HEK293T (cell line): ENCODE measurements around the gene FRG2C.
A peak's percentile ranks its signal among the peaks of the same experiment; 100 is the strongest.
"Not testable (repeated sequence)": the region's sequence is repeated elsewhere in the genome, so short reads cannot be mapped to it uniquely, and the experiment has no call there.

Experiments
- CTCF ChIA-PET: fragments of 350-600 bp; formaldehyde crosslinking; extraction: SDS; loops from one replicate; lab custom pipeline; 2021; ENCODE audit warnings: antibody characterized with exemption, inconsistent platforms; lab: Yijun Ruan, JAX
- POLR2A ChIA-PET: fragments of 350-600 bp; formaldehyde crosslinking; extraction: SDS; loops from one replicate; lab custom pipeline; 2020; ENCODE audit warnings: antibody characterized with exemption, inconsistent platforms; lab: Yijun Ruan, JAX
- DNase-seq: peaks from one replicate; pipeline ENCODE4 v3.0.0; 2012; ENCODE audit warnings: mixed read lengths; ENCODE audit errors: extremely low spot score
- BHLHE40 ChIP-seq: fragments of 450-650 bp; IDR thresholded peaks from 2 replicates; pipeline ENCODE4 v1.6.1; 2016; ENCODE audit warnings: mild to moderate bottlenecking, moderate library complexity, borderline replicate concordance
- CTBP1 ChIP-seq: fragments of 450-650 bp; IDR thresholded peaks from 2 replicates; pipeline ENCODE4 v1.6.1; 2016; ENCODE audit warnings: borderline replicate concordance
- FOXA1 ChIP-seq: fragments of 450-650 bp; IDR thresholded peaks from 2 replicates; pipeline ENCODE4 v1.6.1; 2016; ENCODE audit warnings: mild to moderate bottlenecking
- FOXK2 ChIP-seq: fragments of 450-650 bp; IDR thresholded peaks from 2 replicates; pipeline ENCODE4 v1.6.1; 2016; ENCODE audit warnings: mild to moderate bottlenecking
- FOXM1 ChIP-seq: fragments of 450-650 bp; IDR thresholded peaks from 2 replicates; pipeline ENCODE4 v1.6.1; 2017; ENCODE audit warnings: mild to moderate bottlenecking, borderline replicate concordance
- L3MBTL2 ChIP-seq: fragments of 450-650 bp; conservative IDR thresholded peaks from 2 replicates; pipeline ENCODE4 v1.6.1; 2016; ENCODE audit warnings: mild to moderate bottlenecking
- LEF1 ChIP-seq: fragments of 450-650 bp; IDR thresholded peaks from 2 replicates; pipeline ENCODE4 v1.6.1; 2017; ENCODE audit warnings: mild to moderate bottlenecking, borderline replicate concordance
- NFRKB ChIP-seq: fragments of 450-650 bp; IDR thresholded peaks from 2 replicates; pipeline ENCODE4 v1.6.1; 2016; ENCODE audit warnings: mild to moderate bottlenecking, moderate library complexity
- PKNOX1 ChIP-seq: fragments of 450-650 bp; IDR thresholded peaks from 2 replicates; pipeline ENCODE4 v1.6.1; 2016
- SP1 ChIP-seq: fragments of 450-650 bp; IDR thresholded peaks from 2 replicates; pipeline ENCODE4 v1.6.1; 2017
- SUZ12 ChIP-seq: fragments of 450-650 bp; IDR thresholded peaks from 2 replicates; pipeline ENCODE4 v1.6.1; 2016; ENCODE audit warnings: mild to moderate bottlenecking
- ZNF384 ChIP-seq: fragments of 450-650 bp; IDR thresholded peaks from 2 replicates; pipeline ENCODE4 v1.6.1; 2016

Gene FRG2C

GRCh38 chr3:75671287-75672139 lies 7.4 kb downstream of the FRG2C start:
- CTCF ChIA-PET, DNase-seq, POLR2A ChIA-PET: not testable (repeated sequence)

GRCh38 chr3:75672140-75672775 lies 8.1 kb downstream of the FRG2C start:
- POLR2A ChIA-PET, CTCF ChIA-PET: not testable (repeated sequence)
- DNase-seq: peak; percentile 15
- TF ChIP-seq L3MBTL2: peak; percentile 29; the same call in 1 of the 2 replicates

GRCh38 chr3:75683965-75684364 lies 19.8 kb downstream of the FRG2C start:
- POLR2A ChIA-PET, DNase-seq, CTCF ChIA-PET: not testable (repeated sequence)

GRCh38 chr3:75687323-75687722 lies 23.2 kb downstream of the FRG2C start:
- no peak for TF ChIP-seq SUZ12
- no peak for TF ChIP-seq L3MBTL2
- TF ChIP-seq FOXM1: no peak
- TF ChIP-seq ZNF384: no peak
- TF ChIP-seq SP1: no peak
- no peak for TF ChIP-seq CTBP1
- CTCF ChIA-PET: no interaction called here
- no peak for DNase-seq

GRCh38 chr3:75692061-75692460 lies 27.9 kb downstream of the FRG2C start:
- POLR2A ChIA-PET: no interaction called here
- TF ChIP-seq BHLHE40: no peak
- no peak for TF ChIP-seq NFRKB
- TF ChIP-seq FOXK2: no peak
- no peak for TF ChIP-seq L3MBTL2
- no peak for TF ChIP-seq CTBP1
- no peak for TF ChIP-seq LEF1
- TF ChIP-seq PKNOX1: no peak
- TF ChIP-seq FOXA1: no peak
- no peak for TF ChIP-seq SUZ12
- CTCF ChIA-PET: no interaction called here
- DNase-seq: no peak

More at GRCh38 chr3:75687323-75687722, 23.2 kb downstream of the FRG2C start:
- POLR2A ChIA-PET: no interaction called here
